RWPE2 (cell line): Measurements from ENCODE around the gene UNC45A.
A peak's percentile ranks its signal among the peaks of the same experiment; 100 is the strongest.
"Not testable (repeated sequence)": the region's sequence is repeated elsewhere in the genome, so short reads cannot be mapped to it uniquely, and the experiment has no call there.

Source experiments
- ATAC-seq: fragments of 200-7000 bp; cut with Tn5 transposase; 3 replicates; pipeline ENCODE4 v1.9.1; 2021; ENCODE audit warnings: low read depth
- DNase-seq: peaks from one replicate; pipeline ENCODE4 v3.0.0-alpha.2; 2020; ENCODE audit warnings: low spot score
- H3K27ac ChIP-seq: fragments of 450-650 bp; 2 replicates; pipeline ENCODE4 v1.5.1; 2017; ENCODE audit warnings: mild to moderate bottlenecking; ENCODE audit not compliant: poor library complexity, severe bottlenecking
- H3K27me3 ChIP-seq: fragments of 250-450 bp; sonication (Bioruptor Pico); 2 replicates; pipeline ENCODE4 v1.5.1; 2021; ENCODE audit warnings: mild to moderate bottlenecking, moderate library complexity; ENCODE audit not compliant: insufficient read depth, poor library complexity, severe bottlenecking
- H3K36me3 ChIP-seq: fragments of 250-450 bp; sonication (Bioruptor Pico); 2 replicates; pipeline ENCODE4 v1.5.1; 2020; ENCODE audit warnings: low read depth, mild to moderate bottlenecking, moderate library complexity
- H3K4me1 ChIP-seq: fragments of 250-450 bp; sonication (Bioruptor Pico); 2 replicates; pipeline ENCODE4 v1.5.1; 2021; ENCODE audit warnings: mild to moderate bottlenecking, moderate library complexity; ENCODE audit not compliant: insufficient read depth, poor library complexity, severe bottlenecking
- H3K4me3 ChIP-seq: fragments of 250-450 bp; sonication (Bioruptor Pico); 2 replicates; pipeline ENCODE4 v1.5.1; 2021; ENCODE audit warnings: mild to moderate bottlenecking, moderate library complexity; ENCODE audit not compliant: severe bottlenecking
- H3K9me3 ChIP-seq: fragments of 250-450 bp; sonication (Bioruptor Pico); 2 replicates; pipeline ENCODE4 v1.5.1; 2021; ENCODE audit warnings: mild to moderate bottlenecking, moderate library complexity; ENCODE audit not compliant: severe bottlenecking
- CTCF ChIP-seq: fragments of 450-650 bp; IDR thresholded peaks from one replicate; pipeline ENCODE4 v1.5.1; 2017; ENCODE audit warnings: mild to moderate bottlenecking, moderate library complexity; ENCODE audit not compliant: poor library complexity, severe bottlenecking

The UNC45A gene

GRCh38 chr15:90892498-90893174 is 42.4 kb upstream of the UNC45A start:
- H3K27me3 ChIP-seq, result no peaks in the 10 kb centered on the region
- TF ChIP-seq CTCF, result no peak
- DNase-seq, result peak; percentile 65
- no peak overlapping the region for H3K27ac ChIP-seq
- H3K36me3 ChIP-seq, result no peaks in the 10 kb centered on the region
- no peak for ATAC-seq
- H3K4me1 ChIP-seq, result no peaks in the 10 kb centered on the region
- H3K4me3 ChIP-seq, result no peak overlapping the region
- no peaks in the 10 kb centered on the region for H3K9me3 ChIP-seq

GRCh38 chr15:90893175-90894090 is 41.7 kb upstream of the UNC45A start:
- peak; percentile 38 for TF ChIP-seq CTCF
- no peaks in the 10 kb centered on the region for H3K4me1 ChIP-seq
- H3K9me3 ChIP-seq, result no peaks in the 10 kb centered on the region
- H3K27me3 ChIP-seq, result no peaks in the 10 kb centered on the region
- DNase-seq (peak; percentile 69), ATAC-seq (no peak)
- no peaks in the 10 kb centered on the region for H3K36me3 ChIP-seq
- H3K27ac ChIP-seq, result no peak overlapping the region
- H3K4me3 ChIP-seq, result no peak overlapping the region

- DNase-seq, result no peak
- no peak for TF ChIP-seq CTCF
- Histone ChIP-seq H3K27me3 (no peaks in the 10 kb centered on the region), H3K36me3 (no peaks in the 10 kb centered on the region), H3K4me3 (no peak overlapping the region), H3K9me3 (no peaks in the 10 kb centered on the region), H3K4me1 (no peaks in the 10 kb centered on the region), H3K27ac (no peak overlapping the region)
- no peak for ATAC-seq
Observed at GRCh38 chr15:90895571-90896117, 39.4 kb upstream of the UNC45A start.

GRCh38 chr15:90897131-90897655 is 37.9 kb upstream of the UNC45A start:
- H3K4me3 ChIP-seq, H3K27ac ChIP-seq, ATAC-seq, H3K36me3 ChIP-seq, H3K4me1 ChIP-seq, H3K9me3 ChIP-seq, DNase-seq, H3K27me3 ChIP-seq: not testable (repeated sequence)
